Liver (tissue), 9 donors: Measurements from ENCODE around the gene HIVEP3. TPM values are rescaled to one million over a fixed set of nuclear protein-coding genes. Genes with fewer than 3 reads are reported as not detected.

Experiments used
- DNase-seq: peaks from one replicate; pipeline ENCODE4 v3.0.0-alpha.2; 2017; ENCODE audit warnings: low spot score
- H3K27ac ChIP-seq, 2 donors: one replicate each; pipeline ENCODE4 v1.7.0; 2013; ENCODE audit warnings: inconsistent platforms in 2 of 2, low read length in 2 of 2, control low read depth in 1 of 2, low read depth in 1 of 2, mild to moderate bottlenecking in 1 of 2
- H3K27me3 ChIP-seq, 4 donors: one replicate each; pipeline versions ENCODE4 v1.6.1 to v1.7.0; 2013; ENCODE audit warnings: low read length in 3 of 4, inconsistent platforms in 1 of 4, mild to moderate bottlenecking in 1 of 4, moderate library complexity in 1 of 4; ENCODE audit not compliant: control insufficient read depth in 4 of 4, insufficient read depth in 4 of 4
- H3K36me3 ChIP-seq, 4 donors: one replicate each; pipeline versions ENCODE4 v1.6.1 to v1.7.0; 2013; ENCODE audit warnings: low read length in 3 of 4, mild to moderate bottlenecking in 3 of 4, low read depth in 1 of 4, moderate library complexity in 1 of 4; ENCODE audit not compliant: control insufficient read depth in 4 of 4, insufficient read depth in 3 of 4
- H3K4me1 ChIP-seq, 4 donors: one replicate each; pipeline versions ENCODE4 v1.6.1 to v1.7.0; 2013; ENCODE audit warnings: low read length in 3 of 4, mild to moderate bottlenecking in 3 of 4, moderate library complexity in 1 of 4; ENCODE audit not compliant: control insufficient read depth in 4 of 4, insufficient read depth in 4 of 4
- H3K4me3 ChIP-seq, 3 donors: one replicate each; pipeline versions ENCODE4 v1.6.1 to v1.7.0; 2013; ENCODE audit warnings: low read length in 3 of 3, control low read depth in 1 of 3, low read depth in 1 of 3, mild to moderate bottlenecking in 1 of 3
- H3K9ac ChIP-seq, 2 donors: one replicate each; pipeline ENCODE4 v1.7.0; 2013; ENCODE audit warnings: low read length in 2 of 2, mild to moderate bottlenecking in 2 of 2, moderate library complexity in 2 of 2, control low read depth in 1 of 2, low read depth in 1 of 2
- H3K9me3 ChIP-seq, 4 donors: one replicate each; pipeline versions ENCODE4 v1.6.1 to v1.7.0; 2013; ENCODE audit warnings: low read length in 3 of 4; ENCODE audit not compliant: control insufficient read depth in 4 of 4
- ATF3 ChIP-seq: IDR thresholded peaks from 2 replicates; pipeline ENCODE4 v1.6.1; 2016; ENCODE audit warnings: antibody characterized with exemption
- CTCF ChIP-seq: fragments of 150-350 bp; IDR thresholded peaks from 2 replicates; pipeline ENCODE4 v1.5.1; 2017; ENCODE audit warnings: improper control_type of control experiment, low read depth, low read length; ENCODE audit not compliant: missing input control
- EGR1 ChIP-seq, 2 donors: IDR thresholded peaks; 2 replicates each; pipeline ENCODE4 v1.6.1; 2016 to 2018; ENCODE audit warnings: antibody characterized with exemption in 2 of 2, low read depth in 2 of 2
- FOXA1 ChIP-seq: IDR thresholded peaks from 2 replicates; pipeline ENCODE4 v1.6.1; 2016; ENCODE audit warnings: antibody characterized with exemption
- FOXA2 ChIP-seq: IDR thresholded peaks from 2 replicates; pipeline ENCODE4 v1.6.1; 2016; ENCODE audit warnings: antibody characterized with exemption
- GABPA ChIP-seq, 2 donors: IDR thresholded peaks in 1 of 2; conservative IDR thresholded peaks in 1 of 2; 2 replicates each; pipeline ENCODE4 v1.6.1; 2016; ENCODE audit warnings: antibody characterized with exemption in 2 of 2, mild to moderate bottlenecking in 1 of 2, moderate library complexity in 1 of 2
- HNF4A ChIP-seq, 2 donors: conservative IDR thresholded peaks; 2 replicates each; pipeline ENCODE4 v1.6.1; 2016; ENCODE audit warnings: antibody characterized with exemption in 2 of 2, mild to moderate bottlenecking in 2 of 2
- HNF4G ChIP-seq: IDR thresholded peaks from 2 replicates; pipeline ENCODE4 v1.6.1; 2016; ENCODE audit warnings: antibody characterized with exemption
- JUND ChIP-seq, 2 donors: IDR thresholded peaks; 2 replicates each; pipeline ENCODE4 v1.6.1; 2016; ENCODE audit warnings: antibody characterized with exemption in 2 of 2
- MAX ChIP-seq: IDR thresholded peaks from 2 replicates; pipeline ENCODE4 v1.6.1; 2016; ENCODE audit warnings: antibody characterized with exemption
- NR2F2 ChIP-seq: IDR thresholded peaks from 2 replicates; pipeline ENCODE4 v1.6.1; 2016; ENCODE audit warnings: antibody characterized with exemption
- RAD21 ChIP-seq, 2 donors: IDR thresholded peaks; 2 replicates each; pipeline ENCODE4 v1.6.1; 2016; ENCODE audit warnings: antibody characterized with exemption in 2 of 2, mild to moderate bottlenecking in 2 of 2
- REST ChIP-seq: IDR thresholded peaks from 2 replicates; pipeline ENCODE4 v1.6.1; 2016; ENCODE audit warnings: antibody characterized with exemption, mild to moderate bottlenecking
- RXRA ChIP-seq, 2 donors: IDR thresholded peaks; 2 replicates each; pipeline ENCODE4 v1.6.1; 2017 to 2018; ENCODE audit warnings: antibody characterized with exemption in 2 of 2, mild to moderate bottlenecking in 1 of 2
- SP1 ChIP-seq: IDR thresholded peaks from 2 replicates; pipeline ENCODE4 v1.6.1; 2018; ENCODE audit warnings: antibody characterized with exemption, mild to moderate bottlenecking
- TAF1 ChIP-seq: conservative IDR thresholded peaks from 2 replicates; pipeline ENCODE4 v1.6.1; 2016; ENCODE audit warnings: antibody characterized with exemption, mild to moderate bottlenecking
- YY1 ChIP-seq: IDR thresholded peaks from 2 replicates; pipeline ENCODE4 v1.6.1; 2016; ENCODE audit warnings: antibody characterized with exemption, mild to moderate bottlenecking
- ZBTB33 ChIP-seq: IDR thresholded peaks from 2 replicates; pipeline ENCODE4 v1.6.1; 2016; ENCODE audit warnings: antibody characterized with exemption
- WGBS: extraction: QIAGEN DNeasy Blood & Tissue Kit; methylation state at CpG from one replicate; pipeline ENCODE4 v1.1.7; 2013; 5-methylcytosine and 5-hydroxymethylcytosine counted together
- polyA plus RNA-seq, 2 donors: library from polyadenylated mRNA; stranded (reverse) in 1 of 2; unstranded in 1 of 2; fragments of 200-250 nt in 1 of 2; fragments of >200 nt in 1 of 2; fragmentation: Nextera tagmentation in 1 of 2; extraction: Ambion mirVana in 1 of 2; gene quantifications; one replicate each; pipeline versions ENCODE4 v1.2.1 to v1.2.3, GENCODE V29; 2013 to 2015
- total RNA-seq, 2 donors: library from RNA; depleted of rRNA; stranded (reverse); fragments of >200 nt; gene quantifications; one replicate each; pipeline ENCODE4 v1.2.3, GENCODE V29; 2014
- donor health status: healthy.
- donor health status: healthy.
- donor health status: healthy.
- donor health status: healthy.
- donor health status: healthy.

The HIVEP3 gene
- total and polyA plus RNA-seq, 4 donors = 0.93 to 1.6 (median 1.4) TPM

GRCh38 chr1:41547336-41547735 is 371.4 kb downstream of the HIVEP3 start:
- Histone ChIP-seq H3K9me3 (no peaks in the 10 kb centered on the region), H3K27ac (no peak overlapping the region), H3K4me1 (no peaks in the 10 kb centered on the region), H3K36me3 (no peaks in the 10 kb centered on the region), H3K9ac (no peak overlapping the region), H3K4me3 (no peak overlapping the region), H3K27me3 (no peaks in the 10 kb centered on the region)
- DNase-seq = no peak
- TF ChIP-seq SP1 = no peak
- TF ChIP-seq RXRA (IDR thresholded peaks at IDR 0.05) = no peak
- TF ChIP-seq ZBTB33 = no peak
- TF ChIP-seq FOXA2 = no peak
- no peak for TF ChIP-seq FOXA1
- WGBS = 96% methylated on average over 6 of the region's 6 CpGs

- Histone ChIP-seq H3K4me3 (no peak overlapping the region), H3K27ac (no peak overlapping the region), H3K27me3 (no peaks in the 10 kb centered on the region), H3K9me3 (no peaks in the 10 kb centered on the region), H3K4me1 (no peaks in the 10 kb centered on the region), H3K9ac (no peak overlapping the region), H3K36me3 (no peaks in the 10 kb centered on the region)
- DNase-seq = no peak
- TF ChIP-seq ATF3 (no peak), RXRA (IDR thresholded peaks at IDR 0.05) (no peak), NR2F2 (no peak), REST (no peak), MAX (no peak), SP1 (no peak), TAF1 (no peak), FOXA2 (no peak), ZBTB33 (no peak), HNF4A (conservative IDR thresholded peaks at IDR 0.05) (no peak), FOXA1 (no peak), GABPA (IDR thresholded peaks at IDR 0.05 in 1 of 2, conservative IDR thresholded peaks at IDR 0.05 in 1 of 2) (no peak), YY1 (no peak), EGR1 (IDR thresholded peaks at IDR 0.05; ENCODE audit: low read depth in 2 of 2) (no peak), HNF4G (no peak), CTCF (no peak), RAD21 (IDR thresholded peaks at IDR 0.05) (no peak), JUND (IDR thresholded peaks at IDR 0.05) (no peak)
- 89% methylated on average over 3 of the region's 3 CpGs for WGBS
Measured at GRCh38 chr1:41546833-41547135, 371.9 kb downstream of the HIVEP3 start.
